Natural killer cell (primary cell): ENCODE data around the gene CCDC175. TPM values are rescaled to one million over a fixed set of nuclear protein-coding genes. Genes with fewer than 3 reads are reported as not detected.

Experiments
- ATAC-seq, 3 donors: fragments of 150-1000 bp in 2 of 3; fragments of 200-7000 bp in 1 of 3; cut with Tn5 transposase; 1 replicate in 1 of 3; 2 replicates in 2 of 3; pipeline ENCODE4 v1.10.0; 2021; ENCODE audit warnings: mild to moderate bottlenecking in 2 of 3, moderate library complexity in 2 of 3
- DNase-seq, 2 donors: peaks; one replicate each; pipeline versions ENCODE4 v3.0.0 to v3.0.0-alpha.2; 2013 to 2021; ENCODE audit warnings: mixed read lengths in 1 of 2
- H3K27ac ChIP-seq: one replicate; pipeline ENCODE4 v1.5.1; 2013; ENCODE audit warnings: mild to moderate bottlenecking, low read length
- H3K27me3 ChIP-seq: one replicate; pipeline ENCODE4 v1.6.1; 2013; ENCODE audit warnings: low read length; ENCODE audit not compliant: control insufficient read depth, insufficient read depth
- H3K36me3 ChIP-seq: one replicate; pipeline ENCODE4 v1.6.1; 2013; ENCODE audit warnings: low read length; ENCODE audit not compliant: control insufficient read depth, insufficient read depth
- H3K4me1 ChIP-seq: one replicate; pipeline ENCODE4 v1.6.1; 2013; ENCODE audit warnings: low read length; ENCODE audit not compliant: control insufficient read depth, insufficient read depth
- H3K4me3 ChIP-seq: one replicate; pipeline ENCODE4 v1.5.1; 2013; ENCODE audit warnings: low read length
- H3K9me3 ChIP-seq: one replicate; pipeline ENCODE4 v1.6.1; 2013; ENCODE audit warnings: low read length; ENCODE audit not compliant: control insufficient read depth, insufficient read depth
- H3K27ac Mint-ChIP-seq, 2 donors: one replicate each; pipeline ENCODE4 v1.8.0; 2022; ENCODE audit warnings: mild to moderate bottlenecking in 2 of 2, mixed read lengths in 2 of 2, moderate library complexity in 1 of 2
- H3K27me3 Mint-ChIP-seq, 2 donors: one replicate each; pipeline ENCODE4 v1.8.0; 2022; ENCODE audit warnings: low read depth in 2 of 2, mixed read lengths in 2 of 2
- H3K36me3 Mint-ChIP-seq: one replicate; pipeline ENCODE4 v1.8.0; 2022; ENCODE audit warnings: mixed read lengths
- H3K4me1 Mint-ChIP-seq, 2 donors: one replicate each; pipeline ENCODE4 v1.8.0; 2022; ENCODE audit warnings: mixed read lengths in 2 of 2
- H3K4me3 Mint-ChIP-seq: one replicate; pipeline ENCODE4 v1.8.0; 2022; ENCODE audit warnings: mild to moderate bottlenecking, moderate library complexity, mixed read lengths
- H3K9me3 Mint-ChIP-seq, 2 donors: one replicate each; pipeline ENCODE4 v1.8.0; 2022; ENCODE audit warnings: mixed read lengths in 2 of 2
- CTCF ChIP-seq: fragments of 200-600 bp; IDR thresholded peaks from one replicate; pipeline ENCODE4 v1.8.0; 2022; ENCODE audit warnings: antibody characterized with exemption
- WGBS: methylation state at CpG from one replicate; pipeline ENCODE4 v1.1.7; 2013; ENCODE audit warnings: missing lambda C conversion rate; ENCODE audit not compliant: insufficient coverage; 5-methylcytosine and 5-hydroxymethylcytosine counted together
- intact Hi-C: fragments of 100-400 bp; cut with micrococcal nuclease; formaldehyde crosslinking; loops from one replicate; pipeline ENCODE4 v1.14.2; 2022
- total RNA-seq, 4 donors: library from RNA; stranded (reverse); fragments of 120-200 nt in 1 of 4; gene quantifications; one replicate each; pipeline versions ENCODE4 v1.2.3 to v1.2.4, GENCODE V29; 2013 to 2022

Gene CCDC175
- total RNA-seq, 3 donors from 2014 or later (not counting 1 experiment from before 2014, with no cell fraction given): not detected

- Mint-ChIP-seq H3K4me3 (no peak overlapping the region), H3K9me3 (no peaks in the 10 kb centered on the region), H3K4me1 (no peaks in the 10 kb centered on the region), H3K27me3 (peaks cover 8 to 12% of the 10 kb centered on the region in 2 donors), H3K36me3 (no peaks in the 10 kb centered on the region), H3K27ac (no peak overlapping the region)
- Histone ChIP-seq H3K4me3 (no peak overlapping the region), H3K4me1 (no peaks in the 10 kb centered on the region), H3K9me3 (no peaks in the 10 kb centered on the region), H3K27me3 (peaks cover 2% of the 10 kb centered on the region), H3K36me3 (no peaks in the 10 kb centered on the region), H3K27ac (no peak overlapping the region)
- no peak for DNase-seq
- intact Hi-C loops: no loop called here
- TF ChIP-seq CTCF: no peak
- no peak for ATAC-seq
- WGBS: 61% methylated on average over 1 of the region's 1 CpG
These were observed 35.8 kb downstream of the CCDC175 start for GRCh38 chr14:59540852-59541251.

GRCh38 chr14:59538936-59539335 is 37.7 kb downstream of the CCDC175 start:
- H3K36me3 ChIP-seq: no peaks in the 10 kb centered on the region
- H3K27me3 Mint-ChIP-seq: peaks cover 8 to 10% of the 10 kb centered on the region in 2 donors
- no peaks in the 10 kb centered on the region for H3K36me3 Mint-ChIP-seq
- H3K27ac ChIP-seq: no peak overlapping the region
- intact Hi-C loops: no loop called here
- ATAC-seq (no peak), DNase-seq (no peak)
- 86% methylated on average over 3 of the region's 4 CpGs for WGBS
- no peaks in the 10 kb centered on the region for H3K9me3 Mint-ChIP-seq
- H3K27ac Mint-ChIP-seq: no peak overlapping the region
- no peaks in the 10 kb centered on the region for H3K4me1 ChIP-seq
- H3K4me3 ChIP-seq: no peak overlapping the region
- no peak overlapping the region for H3K4me3 Mint-ChIP-seq
- no peaks in the 10 kb centered on the region for H3K9me3 ChIP-seq
- no peak for TF ChIP-seq CTCF
- no peaks in the 10 kb centered on the region for H3K27me3 ChIP-seq
- H3K4me1 Mint-ChIP-seq: no peaks in the 10 kb centered on the region

- Mint-ChIP-seq H3K9me3 (no peaks in the 10 kb centered on the region), H3K36me3 (no peaks in the 10 kb centered on the region), H3K4me3 (no peak overlapping the region), H3K4me1 (no peaks in the 10 kb centered on the region), H3K27me3 (peaks cover 10 to 13% of the 10 kb centered on the region in 2 donors), H3K27ac (no peak overlapping the region)
- 100% methylated on average over 1 of the region's 1 CpG for WGBS
- no peak overlapping the region for H3K4me3 ChIP-seq
- no peaks in the 10 kb centered on the region for H3K36me3 ChIP-seq
- intact Hi-C loops: no loop called here
- TF ChIP-seq CTCF: no peak
- no peaks in the 10 kb centered on the region for H3K27me3 ChIP-seq
- DNase-seq (no peak), ATAC-seq (no peak)
- no peak overlapping the region for H3K27ac ChIP-seq
- no peaks in the 10 kb centered on the region for H3K4me1 ChIP-seq
- no peaks in the 10 kb centered on the region for H3K9me3 ChIP-seq
These were observed 39.1 kb downstream of the CCDC175 start for GRCh38 chr14:59537476-59537875.

GRCh38 chr14:59534361-59534987 is 42.1 kb downstream of the CCDC175 start:
- Histone ChIP-seq H3K36me3 (no peaks in the 10 kb centered on the region), H3K4me1 (no peaks in the 10 kb centered on the region), H3K27ac (no peak overlapping the region), H3K4me3 (no peak overlapping the region), H3K9me3 (no peaks in the 10 kb centered on the region), H3K27me3 (no peaks in the 10 kb centered on the region)
- Mint-ChIP-seq H3K9me3 (no peaks in the 10 kb centered on the region), H3K27me3 (peaks cover 12 to 20% of the 10 kb centered on the region in 2 donors), H3K4me3 (no peak overlapping the region), H3K4me1 (no peaks in the 10 kb centered on the region), H3K27ac (no peak overlapping the region), H3K36me3 (no peaks in the 10 kb centered on the region)
- no peak for ATAC-seq
- WGBS: 94% methylated on average over 5 of the region's 7 CpGs
- no peak for DNase-seq
- TF ChIP-seq CTCF: no peak
- intact Hi-C loops: no loop called here
